Measurements from ENCODE around the gene ZNF462.

GRCh38 chr9:107049046-107049802, 186.3 kb downstream of the ZNF462 start:
- TF ChIP-seq ETS1 (IDR thresholded peaks at IDR 0.05) (no peak), EZH2 (IDR thresholded peaks at IDR 0.05; ENCODE audit: low read depth, unreplicated experiment) (no peak), EZH2phosphoT487 (IDR thresholded peaks at IDR 0.05; ENCODE audit: unreplicated experiment) (no peak), POLR2AphosphoS5 (IDR thresholded peaks at IDR 0.05; ENCODE audit: low read depth) (no peak), CREB1 (CRISPR knock-in tag; IDR thresholded peaks at IDR 0.05; ENCODE audit: low read depth) (no peak), REST (IDR thresholded peaks at IDR 0.05; ENCODE audit: unreplicated experiment) (no peak)
- TF ChIP-seq, protein P1, sequence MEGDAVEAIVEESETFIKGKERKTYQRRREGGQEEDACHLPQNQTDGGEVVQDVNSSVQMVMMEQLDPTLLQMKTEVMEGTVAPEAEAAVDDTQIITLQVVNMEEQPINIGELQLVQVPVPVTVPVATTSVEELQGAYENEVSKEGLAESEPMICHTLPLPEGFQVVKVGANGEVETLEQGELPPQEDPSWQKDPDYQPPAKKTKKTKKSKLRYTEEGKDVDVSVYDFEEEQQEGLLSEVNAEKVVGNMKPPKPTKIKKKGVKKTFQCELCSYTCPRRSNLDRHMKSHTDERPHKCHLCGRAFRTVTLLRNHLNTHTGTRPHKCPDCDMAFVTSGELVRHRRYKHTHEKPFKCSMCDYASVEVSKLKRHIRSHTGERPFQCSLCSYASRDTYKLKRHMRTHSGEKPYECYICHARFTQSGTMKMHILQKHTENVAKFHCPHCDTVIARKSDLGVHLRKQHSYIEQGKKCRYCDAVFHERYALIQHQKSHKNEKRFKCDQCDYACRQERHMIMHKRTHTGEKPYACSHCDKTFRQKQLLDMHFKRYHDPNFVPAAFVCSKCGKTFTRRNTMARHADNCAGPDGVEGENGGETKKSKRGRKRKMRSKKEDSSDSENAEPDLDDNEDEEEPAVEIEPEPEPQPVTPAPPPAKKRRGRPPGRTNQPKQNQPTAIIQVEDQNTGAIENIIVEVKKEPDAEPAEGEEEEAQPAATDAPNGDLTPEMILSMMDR (conservative IDR thresholded peaks at IDR 0.05; ENCODE audit: low read depth in 2 of 2): no peak
